GM19193 (cell line): ENCODE data around the gene COL5A1.

Experiments
- POLR2A ChIP-seq: IDR thresholded peaks from 4 replicates; pipeline ENCODE4 v1.6.1; 2011; ENCODE audit not compliant: insufficient read depth, insufficient read length; ENCODE audit errors: extremely low read depth

COL5A1 gene

GRCh38 chr9:134879664-134880483 is 238.3 kb downstream of the COL5A1 start:
- TF ChIP-seq POLR2A = no peak

GRCh38 chr9:134880484-134881312 is 239.1 kb downstream of the COL5A1 start, which contains the start of gene FCN2:
Gene FCN2, plus strand, starts transcription at chr9:134880810. Its CDS starts 12 bp downstream, at chr9:134880822.
- TF ChIP-seq POLR2A = no peak

- no peak for TF ChIP-seq POLR2A
Measured at GRCh38 chr9:134881313-134881670, 239.7 kb downstream of the COL5A1 start.

- no peak for TF ChIP-seq POLR2A
Measured at GRCh38 chr9:134882204-134882785, 240.7 kb downstream of the COL5A1 start.

- no peak for TF ChIP-seq POLR2A
Measured at GRCh38 chr9:134883040-134883782, 241.6 kb downstream of the COL5A1 start.

- no peak for TF ChIP-seq POLR2A
Measured at GRCh38 chr9:134884492-134884891, 242.9 kb downstream of the COL5A1 start.

GRCh38 chr9:134885001-134885678 is 243.5 kb downstream of the COL5A1 start:
- no peak for TF ChIP-seq POLR2A

- TF ChIP-seq POLR2A = no peak
Measured at GRCh38 chr9:134885679-134886412, 244.2 kb downstream of the COL5A1 start.

- no peak for TF ChIP-seq POLR2A
Measured at GRCh38 chr9:134886413-134886913, 244.9 kb downstream of the COL5A1 start.

- no peak for TF ChIP-seq POLR2A
Measured at GRCh38 chr9:134887219-134887618, 245.6 kb downstream of the COL5A1 start.

- TF ChIP-seq POLR2A = no peak
Measured at GRCh38 chr9:134887686-134888602, 246.3 kb downstream of the COL5A1 start.

GRCh38 chr9:134888603-134889190 is 247.1 kb downstream of the COL5A1 start:
- TF ChIP-seq POLR2A = no peak
